Measurements from ENCODE around the gene CLRN3.

CLRN3 gene

GRCh38 chr10:127889605-127890195 lies 3.0 kb downstream of the CLRN3 start:
- DNase-seq (ENCODE audit: low read depth) = no peak
- no peak overlapping the region for H3K4me3 ChIP-seq (ENCODE audit: low read depth, low read length)
- TF ChIP-seq CTCF (IDR thresholded peaks at IDR 0.05; ENCODE audit: insufficient read depth, low read depth, low read length, missing control alignments) = no peak

GRCh38 chr10:127888521-127889312 lies 4.0 kb downstream of the CLRN3 start:
- no peak overlapping the region for H3K4me3 ChIP-seq (ENCODE audit: low read depth, low read length)
- no peak for DNase-seq (ENCODE audit: low read depth)
- no peak for TF ChIP-seq CTCF (IDR thresholded peaks at IDR 0.05; ENCODE audit: insufficient read depth, low read depth, low read length, missing control alignments)

- DNase-seq (ENCODE audit: low read depth) = no peak
- no peak overlapping the region for H3K4me3 ChIP-seq (ENCODE audit: low read depth, low read length)
- no peak for TF ChIP-seq CTCF (IDR thresholded peaks at IDR 0.05; ENCODE audit: insufficient read depth, low read depth, low read length, missing control alignments)
These were observed 5.0 kb downstream of the CLRN3 start for GRCh38 chr10:127887541-127888415.

GRCh38 chr10:127886371-127887051 lies 6.2 kb downstream of the CLRN3 start:
- no peak overlapping the region for H3K4me3 ChIP-seq (ENCODE audit: low read depth, low read length)
- no peak for DNase-seq (ENCODE audit: low read depth)
- no peak for TF ChIP-seq CTCF (IDR thresholded peaks at IDR 0.05; ENCODE audit: insufficient read depth, low read depth, low read length, missing control alignments)

- TF ChIP-seq CTCF (IDR thresholded peaks at IDR 0.05; ENCODE audit: insufficient read depth, low read depth, low read length, missing control alignments) = no peak
- H3K4me3 ChIP-seq (ENCODE audit: low read depth, low read length) = no peak overlapping the region
These were observed 8.2 kb downstream of the CLRN3 start for GRCh38 chr10:127884501-127884900.

GRCh38 chr10:127883516-127883915 lies 9.2 kb downstream of the CLRN3 start:
- no peak for TF ChIP-seq CTCF (IDR thresholded peaks at IDR 0.05; ENCODE audit: insufficient read depth, low read depth, low read length, missing control alignments)
- no peak overlapping the region for H3K4me3 ChIP-seq (ENCODE audit: low read depth, low read length)

More at GRCh38 chr10:127884501-127884900, 8.2 kb downstream of the CLRN3 start:
- no peak for DNase-seq (ENCODE audit: low read depth)

More at GRCh38 chr10:127883516-127883915, 9.2 kb downstream of the CLRN3 start:
- no peak for DNase-seq (ENCODE audit: low read depth)
